HCT116 (cell line): ENCODE results near the gene HMGXB3. TPM values are rescaled to one million over a fixed set of nuclear protein-coding genes. Genes with fewer than 3 reads are reported as not detected.

ENCODE experiments used
- ATAC-seq: fragments of 200-7000 bp; cut with Tn5 transposase; 2 replicates; pipeline ENCODE4 v1.9.1; 2020; ENCODE audit warnings: mild to moderate bottlenecking, moderate library complexity
- BruUV-seq: library from RNA; stranded (reverse); fragments of 400-500 nt; replicated peaks from 2 replicates; lab custom pipeline; 2021; lab: Mats Ljungman, UMichigan
- CTCF ChIA-PET: fragments of 300-600 bp; sonication (Branson Sonifier 250); formaldehyde crosslinking; loops from one replicate; lab custom pipeline; 2021; ENCODE audit warnings: antibody characterized with exemption; lab: Charles Lee
- POLR2A ChIA-PET: fragments of 300-600, 350-600 bp; sonication (Branson Sonifier 250); formaldehyde crosslinking; loops from one replicate; lab custom pipeline; 2021; ENCODE audit warnings: antibody characterized with exemption; lab: Charles Lee
- RAD21 ChIA-PET, 2 experiments: fragments of 300-600 bp; sonication (Branson Sonifier 250); formaldehyde crosslinking; loops; one replicate each; lab custom pipeline; 2023; ENCODE audit warnings: low total read pairs in 2 of 2; ENCODE audit not compliant: uncharacterized antibody in 2 of 2, unreplicated experiment in 2 of 2, low non-redundant PET in 1 of 2; lab: Charles Lee
- DNase-seq: peaks from one replicate; pipeline ENCODE4 v3.0.0-alpha.2; 2010; ENCODE audit warnings: low read depth, low spot score
- H2AFZ ChIP-seq: fragments of 200-600 bp; shearing (Covaris generic), sonication (generic); 2 replicates; pipeline ENCODE4 v1.6.1; 2017; ENCODE audit warnings: low read depth, mixed run types, mixed read lengths, antibody characterized with exemption, low read length; ENCODE audit not compliant: poor library complexity, severe bottlenecking
- H3K27ac ChIP-seq: 2 replicates; pipeline ENCODE4 v1.5.1; 2012; ENCODE audit warnings: low read depth, low read length
- H3K27me3 ChIP-seq: fragments of 200-600 bp; sonication (generic); 2 replicates; pipeline ENCODE4 v1.6.1; 2016; ENCODE audit warnings: mixed run types, low read length, mixed read lengths; ENCODE audit not compliant: insufficient read depth
- H3K36me3 ChIP-seq, 2 experiments: fragments of 200-500 bp in 1 of 2; fragments of 200-600 bp in 1 of 2; sonication (Bioruptor generic) in 1 of 2; sonication (generic) in 1 of 2; 2 replicates each; pipeline versions ENCODE4 v1.5.1 to v1.6.1; 2014 to 2016; ENCODE audit warnings: low read length in 2 of 2, inconsistent platforms in 1 of 2, mixed read lengths in 1 of 2, mixed run types in 1 of 2; ENCODE audit not compliant: insufficient read depth in 2 of 2, control insufficient read depth in 1 of 2
- H3K4me1 ChIP-seq, 2 experiments: fragments of 200-600 bp in 1 of 2; sonication (generic) in 1 of 2; 2 replicates each; pipeline versions ENCODE4 v1.5.1 to v1.6.1; 2012 to 2017; ENCODE audit warnings: low read length in 2 of 2, inconsistent platforms in 1 of 2, mild to moderate bottlenecking in 1 of 2, mixed read lengths in 1 of 2, mixed run types in 1 of 2, moderate library complexity in 1 of 2; ENCODE audit not compliant: insufficient read depth in 2 of 2, control insufficient read depth in 1 of 2
- H3K4me2 ChIP-seq: fragments of 200-600 bp; sonication (generic); 2 replicates; pipeline ENCODE4 v1.6.1; 2017; ENCODE audit warnings: mixed run types, low read length, mixed read lengths
- H3K4me3 ChIP-seq, 2 experiments: fragments of 200-600 bp in 1 of 2; sonication (generic) in 1 of 2; replicated peaks in 1 of 2; 2 replicates each; pipeline ENCODE4 v1.5.1; 2011 to 2016; ENCODE audit warnings: low read length in 2 of 2, control low read depth in 1 of 2, low read depth in 1 of 2, mild to moderate bottlenecking in 1 of 2, mixed read lengths in 1 of 2, mixed run types in 1 of 2
- H3K79me2 ChIP-seq: fragments of 200-600 bp; sonication (generic); 2 replicates; pipeline ENCODE4 v1.6.1; 2017; ENCODE audit warnings: mild to moderate bottlenecking, mixed run types, low read length, moderate library complexity, mixed read lengths; ENCODE audit not compliant: insufficient read depth
- H3K9ac ChIP-seq: fragments of 200-600 bp; sonication (generic); 2 replicates; pipeline ENCODE4 v1.6.1; 2016; ENCODE audit warnings: low read length, mixed read lengths
- H3K9me2 ChIP-seq: fragments of 200-600 bp; sonication (generic), shearing (Covaris generic); 2 replicates; pipeline ENCODE4 v1.6.1; 2017; ENCODE audit warnings: mixed run types, mild to moderate bottlenecking, moderate library complexity; ENCODE audit not compliant: insufficient read depth
- H3K9me3 ChIP-seq, 2 experiments: fragments of 200-500 bp in 1 of 2; fragments of 200-600 bp in 1 of 2; sonication (Bioruptor generic) in 1 of 2; sonication (generic) in 1 of 2; 2 replicates each; pipeline ENCODE4 v1.6.1; 2014 to 2017; ENCODE audit warnings: low read length in 2 of 2, mixed read lengths in 2 of 2, inconsistent platforms in 1 of 2, low read depth in 1 of 2, mild to moderate bottlenecking in 1 of 2, mixed run types in 1 of 2, moderate library complexity in 1 of 2; ENCODE audit not compliant: control insufficient read depth in 1 of 2, insufficient read depth in 1 of 2
- H4K20me1 ChIP-seq: fragments of 200-600 bp; sonication (generic), shearing (Covaris generic); 2 replicates; pipeline ENCODE4 v1.6.1; 2017; ENCODE audit warnings: mixed run types, mild to moderate bottlenecking, moderate library complexity; ENCODE audit not compliant: insufficient read depth
- ATF3 ChIP-seq: IDR thresholded peaks from 2 replicates; pipeline ENCODE4 v1.6.1; 2012
- CBX3 ChIP-seq: IDR thresholded peaks from 2 replicates; pipeline ENCODE4 v1.6.1; 2012; ENCODE audit warnings: low read depth
- CEBPB ChIP-seq: IDR thresholded peaks from 2 replicates; pipeline ENCODE4 v1.6.1; 2012; ENCODE audit warnings: low read depth
- EGR1 ChIP-seq: IDR thresholded peaks from 2 replicates; pipeline ENCODE4 v1.6.1; 2012; ENCODE audit warnings: low read depth
- EZH2 ChIP-seq: fragments of 200-600 bp; sonication (generic); IDR thresholded peaks from 2 replicates; pipeline ENCODE4 v1.6.1; 2017; ENCODE audit warnings: antibody characterized with exemption, mixed run types
- EZH2phosphoT487 ChIP-seq: fragments of 200-600 bp; IDR thresholded peaks from 2 replicates; pipeline ENCODE4 v1.6.1; 2018; ENCODE audit warnings: antibody characterized with exemption, borderline replicate concordance
- FOSL1 ChIP-seq: IDR thresholded peaks from 2 replicates; pipeline ENCODE4 v1.6.1; 2012; ENCODE audit warnings: low read depth
- JUND ChIP-seq: IDR thresholded peaks from 2 replicates; pipeline ENCODE4 v1.6.1; 2012
- MAX ChIP-seq: IDR thresholded peaks from 2 replicates; pipeline ENCODE4 v1.6.1; 2012
- POLR2A ChIP-seq: IDR thresholded peaks from 2 replicates; pipeline ENCODE4 v1.7.0; 2011; ENCODE audit warnings: borderline replicate concordance; ENCODE audit not compliant: insufficient read depth, insufficient read length; ENCODE audit errors: extremely low read depth
- POLR2AphosphoS5 ChIP-seq: IDR thresholded peaks from 2 replicates; pipeline ENCODE4 v1.6.1; 2011; ENCODE audit warnings: mild to moderate bottlenecking, low read depth, low read length, moderate library complexity
- RAD21 ChIP-seq: IDR thresholded peaks from 2 replicates; pipeline ENCODE4 v1.6.1; 2012; ENCODE audit warnings: low read depth, mild to moderate bottlenecking
- SIN3A ChIP-seq: IDR thresholded peaks from 2 replicates; pipeline ENCODE4 v1.6.1; 2012; ENCODE audit warnings: low read depth
- SP1 ChIP-seq: IDR thresholded peaks from 2 replicates; pipeline ENCODE4 v1.6.1; 2012; ENCODE audit warnings: low read depth
- SRF ChIP-seq: IDR thresholded peaks from 2 replicates; pipeline ENCODE4 v1.6.1; 2012; ENCODE audit warnings: low read depth
- YY1 ChIP-seq: IDR thresholded peaks from 2 replicates; pipeline ENCODE4 v1.6.1; 2011; ENCODE audit warnings: low read length, low read depth, moderate library complexity, mild to moderate bottlenecking; ENCODE audit not compliant: insufficient replicate concordance; ENCODE audit errors: extremely low read depth
- ZBTB33 ChIP-seq: IDR thresholded peaks from 2 replicates; pipeline ENCODE4 v1.6.1; 2011; ENCODE audit warnings: mild to moderate bottlenecking, low read length, moderate library complexity; ENCODE audit not compliant: insufficient replicate concordance; ENCODE audit errors: extremely low read depth
- ZFX ChIP-seq: fragments of 450-650 bp; IDR thresholded peaks from 2 replicates; pipeline ENCODE4 v1.6.1; 2017
- ZNF274 ChIP-seq: fragments of 200-500 bp; sonication (Bioruptor generic); IDR thresholded peaks from 2 replicates; pipeline ENCODE4 v1.6.1; 2014; ENCODE audit warnings: mild to moderate bottlenecking, low read depth, low read length, inconsistent platforms
- intact Hi-C: fragments of 100-400 bp; cut with micrococcal nuclease; formaldehyde crosslinking; loops from 2 replicates; pipeline ENCODE4 v1.10.0; 2022
- total RNA-seq: library from RNA; stranded (reverse); gene quantifications from one replicate; pipeline ENCODE4 v1.2.1, GENCODE V29; 2021; ENCODE audit not compliant: unreplicated experiment
- TF ChIP-seq, protein P1 (sequence below), 3 experiments: fragments of 200-600 bp in 1 of 3; sonication (generic) in 1 of 3; IDR thresholded peaks in 2 of 3; conservative IDR thresholded peaks in 1 of 3; 2 replicates each; pipeline ENCODE4 v1.5.1; 2012 to 2017; ENCODE audit warnings: low read depth in 2 of 3, low read length in 2 of 3, antibody characterized with exemption in 1 of 3, borderline replicate concordance in 1 of 3, control low read depth in 1 of 3, mild to moderate bottlenecking in 1 of 3, mixed read lengths in 1 of 3, mixed run types in 1 of 3, moderate library complexity in 1 of 3; ENCODE audit not compliant: insufficient read depth in 1 of 3

HMGXB3 gene
- total RNA-seq, 1 experiment from 2014 or later, result 41.8 TPM

DNA sequence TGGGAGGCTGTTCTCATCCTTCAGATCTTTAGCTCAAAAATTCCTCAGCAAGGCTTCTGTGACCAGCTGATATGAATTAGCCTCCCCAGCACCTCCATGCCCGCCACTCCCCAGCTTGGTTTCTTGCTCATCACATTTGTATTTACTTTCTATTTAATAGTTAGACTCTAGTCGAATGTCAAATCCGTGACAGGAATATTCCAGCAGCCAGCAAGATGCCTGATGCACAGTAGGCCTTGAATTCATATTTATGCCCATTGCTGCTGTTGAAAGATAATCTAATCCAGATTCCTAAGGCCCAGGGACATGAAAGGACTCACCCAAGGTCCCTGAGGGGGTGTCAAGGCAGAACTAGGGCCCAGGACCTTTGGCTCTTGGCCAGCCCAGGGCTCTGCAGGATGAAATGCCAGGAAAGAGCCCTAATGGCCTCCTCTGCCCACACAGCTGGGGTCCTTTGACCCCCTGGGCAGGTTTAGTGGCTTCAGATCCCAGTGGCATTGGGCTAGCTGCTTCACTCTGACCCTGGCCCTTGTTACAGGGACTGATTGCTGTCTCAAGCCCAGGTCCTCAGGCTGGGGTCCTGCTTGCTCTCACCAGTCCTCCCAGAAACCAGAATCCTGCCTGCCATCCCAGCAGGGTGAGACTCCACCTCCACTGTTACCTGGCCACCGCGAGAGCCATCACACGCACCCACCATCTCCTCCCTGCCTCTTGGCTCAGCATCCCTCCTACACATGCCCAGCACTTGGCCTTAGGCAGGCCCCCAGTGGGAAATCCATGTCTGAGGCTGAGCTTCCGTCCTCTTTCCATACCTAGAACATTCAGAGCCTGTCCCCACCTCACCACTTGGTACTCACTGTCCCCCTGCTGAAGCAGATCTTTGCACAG, 78.5 kb downstream of the HMGXB3 start (continued):
- TF ChIP-seq MAX, result no peak

DNA sequence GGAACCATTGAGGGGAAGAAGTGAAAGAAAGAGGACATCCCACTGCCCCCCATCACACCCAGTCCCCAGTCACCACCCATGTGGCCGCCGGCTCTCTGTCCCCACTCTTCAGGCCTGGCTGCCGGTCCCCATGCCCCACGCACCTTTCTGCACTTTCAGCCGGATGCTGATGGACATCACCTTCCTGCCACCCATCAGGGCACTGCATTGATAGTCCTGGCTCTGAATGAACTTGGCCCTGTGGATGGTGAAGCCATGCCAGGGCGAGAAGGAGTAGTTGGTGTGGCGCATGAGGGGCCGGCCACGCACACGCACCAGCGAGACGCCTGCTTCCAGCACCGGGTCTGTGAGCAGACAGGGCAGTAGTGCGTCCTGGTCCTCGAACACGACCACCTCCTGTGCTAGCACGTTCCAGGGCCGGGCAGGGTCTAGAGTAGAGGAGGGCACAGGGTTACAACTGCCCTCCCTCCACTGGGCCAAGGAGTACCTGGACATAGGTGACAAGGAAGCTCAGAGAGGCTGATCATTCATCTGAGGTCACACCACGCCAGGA, 79.4 kb downstream of the HMGXB3 start:
- Histone ChIP-seq H3K9me2 (no peaks in the 10 kb centered on the region), H3K4me3 (no peak overlapping the region), H3K9me3 (no peaks in the 10 kb centered on the region), H2AFZ (no peak overlapping the region), H3K9ac (no peak overlapping the region), H3K27ac (no peak overlapping the region), H4K20me1 (no peaks in the 10 kb centered on the region), H3K27me3 (no peaks in the 10 kb centered on the region; the same call in 1 of the 2 replicates), H3K79me2 (no peaks in the 10 kb centered on the region), H3K4me2 (no peak overlapping the region), H3K36me3 (no peaks in the 10 kb centered on the region), H3K4me1 (no peaks in the 10 kb centered on the region)
- intact Hi-C loops, result no loop called here
- TF ChIP-seq YY1 (no peak), JUND (no peak), ATF3 (no peak), EGR1 (no peak), EZH2 (no peak), CBX3 (no peak), SIN3A (no peak), CEBPB (no peak), ZFX (no peak), FOSL1 (no peak), ZBTB33 (no peak), MAX (no peak), EZH2phosphoT487 (no peak), SRF (no peak), ZNF274 (no peak), SP1 (no peak), POLR2AphosphoS5 (no peak), POLR2A (no peak), RAD21 (no peak)
- TF ChIP-seq, protein P1, sequence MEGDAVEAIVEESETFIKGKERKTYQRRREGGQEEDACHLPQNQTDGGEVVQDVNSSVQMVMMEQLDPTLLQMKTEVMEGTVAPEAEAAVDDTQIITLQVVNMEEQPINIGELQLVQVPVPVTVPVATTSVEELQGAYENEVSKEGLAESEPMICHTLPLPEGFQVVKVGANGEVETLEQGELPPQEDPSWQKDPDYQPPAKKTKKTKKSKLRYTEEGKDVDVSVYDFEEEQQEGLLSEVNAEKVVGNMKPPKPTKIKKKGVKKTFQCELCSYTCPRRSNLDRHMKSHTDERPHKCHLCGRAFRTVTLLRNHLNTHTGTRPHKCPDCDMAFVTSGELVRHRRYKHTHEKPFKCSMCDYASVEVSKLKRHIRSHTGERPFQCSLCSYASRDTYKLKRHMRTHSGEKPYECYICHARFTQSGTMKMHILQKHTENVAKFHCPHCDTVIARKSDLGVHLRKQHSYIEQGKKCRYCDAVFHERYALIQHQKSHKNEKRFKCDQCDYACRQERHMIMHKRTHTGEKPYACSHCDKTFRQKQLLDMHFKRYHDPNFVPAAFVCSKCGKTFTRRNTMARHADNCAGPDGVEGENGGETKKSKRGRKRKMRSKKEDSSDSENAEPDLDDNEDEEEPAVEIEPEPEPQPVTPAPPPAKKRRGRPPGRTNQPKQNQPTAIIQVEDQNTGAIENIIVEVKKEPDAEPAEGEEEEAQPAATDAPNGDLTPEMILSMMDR (IDR thresholded peaks at IDR 0.05 in 2 of 3, conservative IDR thresholded peaks at IDR 0.05 in 1 of 3; ENCODE audit: borderline replicate concordance in 1 of 3, insufficient read depth in 1 of 3, low read depth in 2 of 3, low read length in 2 of 3), result no peak
- no TSS peak for BruUV-seq
- ChIA-PET CTCF (no interaction called here), POLR2A (no interaction called here), RAD21 (no interaction called here)
- no peak for DNase-seq
- ATAC-seq, result no peak
